Uterus (tissue), 4 donors: ENCODE measurements around the gene FPR1. TPM values are rescaled to one million over a fixed set of nuclear protein-coding genes. Genes with fewer than 3 reads are reported as not detected.

Experiments
- DNase-seq, 2 donors: peaks; one replicate each; pipeline ENCODE4 v3.0.0-alpha.2; 2019 to 2020
- H3K27ac ChIP-seq, 2 donors: fragments of 200-600 bp; sonication (generic); 1 replicate in 1 of 2; 2 replicates in 1 of 2; pipeline ENCODE4 v1.5.1; 2016 to 2018
- H3K27me3 ChIP-seq, 2 donors: fragments of 200-600 bp; sonication (generic); one replicate each; pipeline ENCODE4 v1.5.1; 2018 to 2019; ENCODE audit warnings: control low read depth in 1 of 2
- H3K36me3 ChIP-seq, 2 donors: fragments of 200-600 bp; sonication (generic); one replicate each; pipeline ENCODE4 v1.5.1; 2019; ENCODE audit warnings: control low read depth in 1 of 2
- H3K4me1 ChIP-seq, 2 donors: fragments of 200-600 bp; sonication (generic); one replicate each; pipeline ENCODE4 v1.5.1; 2018 to 2019; ENCODE audit warnings: control low read depth in 1 of 2
- H3K4me3 ChIP-seq, 2 donors: fragments of 200-600 bp; sonication (generic); 1 replicate in 1 of 2; 2 replicates in 1 of 2; pipeline ENCODE4 v1.5.1; 2018 to 2019; ENCODE audit warnings: mild to moderate bottlenecking in 1 of 2
- H3K9me3 ChIP-seq, 2 donors: fragments of 200-600 bp; sonication (generic); one replicate each; pipeline ENCODE4 v1.5.1; 2019; ENCODE audit warnings: control low read depth in 1 of 2
- POLR2A ChIP-seq, 2 donors: fragments of 450-650 bp; IDR thresholded peaks; one replicate each; pipeline ENCODE4 v1.6.1; 2016; ENCODE audit warnings: antibody characterized with exemption in 2 of 2, mild to moderate bottlenecking in 1 of 2, moderate library complexity in 1 of 2
- intact Hi-C: fragments of 100-400 bp; cut with DNase I; formaldehyde crosslinking; loops from one replicate; pipeline ENCODE4 v1.15.1; 2023; ENCODE audit warnings: low total_unique reads
- total RNA-seq, 4 donors: library from RNA; depleted of rRNA in 3 of 4; stranded (reverse); fragments of >200 nt in 3 of 4; gene quantifications; one replicate each; pipeline versions ENCODE4 v1.1.0 to v1.2.4, GENCODE V29; 2014 to 2023
- TF ChIP-seq, protein P1 (sequence below), 4 experiments: fragments of 200-600 bp in 2 of 4; fragments of 450-650 bp in 2 of 4; sonication (generic) in 2 of 4; IDR thresholded peaks; one replicate each; pipeline ENCODE4 v1.5.1; 2016 to 2019; ENCODE audit warnings: antibody characterized with exemption in 4 of 4, mild to moderate bottlenecking in 2 of 4, moderate library complexity in 1 of 4
- donor health status: DM: yes; HTN: yes; CAD: no.

Gene FPR1
- total RNA-seq, 4 donors from 2014 or later, result 0.51 to 58.2 (median 2.1) TPM

DNA sequence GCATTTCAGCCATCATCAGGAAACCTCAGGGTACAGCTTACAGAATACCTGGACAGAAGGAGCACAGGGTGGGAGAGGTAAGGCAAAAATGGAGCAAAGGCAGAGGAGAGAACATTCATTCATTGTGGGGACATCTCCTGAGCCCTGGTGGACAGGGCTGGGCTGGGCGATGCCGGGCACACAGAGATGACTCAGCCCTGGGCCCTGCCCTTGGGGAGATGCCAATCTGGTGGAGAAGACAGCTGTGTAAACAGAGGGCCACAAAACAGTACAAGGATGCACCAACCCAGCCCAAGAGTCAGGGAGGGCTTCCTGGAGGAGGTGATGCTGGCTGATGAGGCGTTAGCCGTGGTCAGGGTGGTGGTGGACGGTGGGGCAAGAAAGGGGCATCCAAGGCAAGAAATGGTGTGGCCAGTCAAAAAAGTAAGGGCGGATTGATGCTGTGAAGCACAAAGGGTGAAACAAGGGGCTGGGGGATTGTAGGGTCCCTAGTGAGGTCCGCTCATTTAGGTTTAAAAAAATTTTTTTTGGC lies 24.3 kb downstream of the FPR1 start:
- DNase-seq, result no peak
- Histone ChIP-seq H3K9me3 (no peaks in the 10 kb centered on the region), H3K36me3 (no peaks in the 10 kb centered on the region), H3K27ac (no peak overlapping the region), H3K4me1 (no peaks in the 10 kb centered on the region), H3K4me3 (no peak overlapping the region), H3K27me3 (peaks cover 3% of the 10 kb centered on the region in 2 donors)
- intact Hi-C loops, result no loop called here
- TF ChIP-seq POLR2A (IDR thresholded peaks at IDR 0.05), result no peak
- TF ChIP-seq, protein P1, sequence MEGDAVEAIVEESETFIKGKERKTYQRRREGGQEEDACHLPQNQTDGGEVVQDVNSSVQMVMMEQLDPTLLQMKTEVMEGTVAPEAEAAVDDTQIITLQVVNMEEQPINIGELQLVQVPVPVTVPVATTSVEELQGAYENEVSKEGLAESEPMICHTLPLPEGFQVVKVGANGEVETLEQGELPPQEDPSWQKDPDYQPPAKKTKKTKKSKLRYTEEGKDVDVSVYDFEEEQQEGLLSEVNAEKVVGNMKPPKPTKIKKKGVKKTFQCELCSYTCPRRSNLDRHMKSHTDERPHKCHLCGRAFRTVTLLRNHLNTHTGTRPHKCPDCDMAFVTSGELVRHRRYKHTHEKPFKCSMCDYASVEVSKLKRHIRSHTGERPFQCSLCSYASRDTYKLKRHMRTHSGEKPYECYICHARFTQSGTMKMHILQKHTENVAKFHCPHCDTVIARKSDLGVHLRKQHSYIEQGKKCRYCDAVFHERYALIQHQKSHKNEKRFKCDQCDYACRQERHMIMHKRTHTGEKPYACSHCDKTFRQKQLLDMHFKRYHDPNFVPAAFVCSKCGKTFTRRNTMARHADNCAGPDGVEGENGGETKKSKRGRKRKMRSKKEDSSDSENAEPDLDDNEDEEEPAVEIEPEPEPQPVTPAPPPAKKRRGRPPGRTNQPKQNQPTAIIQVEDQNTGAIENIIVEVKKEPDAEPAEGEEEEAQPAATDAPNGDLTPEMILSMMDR (IDR thresholded peaks at IDR 0.05), result no peak

- intact Hi-C loops, result no loop called here
- no peaks in the 10 kb centered on the region for H3K4me1 ChIP-seq
- TF ChIP-seq, protein P1 (IDR thresholded peaks at IDR 0.05), result no peak
- TF ChIP-seq POLR2A (IDR thresholded peaks at IDR 0.05), result no peak
- no peaks in the 10 kb centered on the region for H3K36me3 ChIP-seq
- H3K27ac ChIP-seq, result no peak overlapping the region
- peak in 1 of 2 donors; percentile 50 for DNase-seq
- H3K4me3 ChIP-seq, result no peak overlapping the region
- no peaks in the 10 kb centered on the region for H3K9me3 ChIP-seq
- H3K27me3 ChIP-seq, result peaks cover 3 to 13% of the 10 kb centered on the region in 2 donors
Measured at GRCh38 chr19:51726049-51726448, 25.6 kb downstream of the FPR1 start.

GRCh38 chr19:51724543-51724942 lies 27.1 kb downstream of the FPR1 start:
- Histone ChIP-seq H3K36me3 (no peaks in the 10 kb centered on the region), H3K27ac (no peak overlapping the region), H3K4me3 (no peak overlapping the region), H3K4me1 (peaks cover 0 to 2% of the 10 kb centered on the region in 2 donors), H3K9me3 (no peaks in the 10 kb centered on the region), H3K27me3 (peaks cover 4 to 16% of the 10 kb centered on the region in 2 donors)
- TF ChIP-seq, protein P1 (IDR thresholded peaks at IDR 0.05), result no peak
- no peak for TF ChIP-seq POLR2A (IDR thresholded peaks at IDR 0.05)
- no peak for DNase-seq
- intact Hi-C loops, result no loop called here

GRCh38 chr19:51722492-51722891 lies 29.2 kb downstream of the FPR1 start:
- no peaks in the 10 kb centered on the region for H3K9me3 ChIP-seq
- no peaks in the 10 kb centered on the region for H3K36me3 ChIP-seq
- peaks cover 8 to 20% of the 10 kb centered on the region in 2 donors for H3K27me3 ChIP-seq
- DNase-seq, result no peak
- intact Hi-C loops, result no loop called here
- no peak overlapping the region for H3K27ac ChIP-seq
- no peak overlapping the region for H3K4me3 ChIP-seq
- no peak for TF ChIP-seq POLR2A (IDR thresholded peaks at IDR 0.05)
- TF ChIP-seq, protein P1 (IDR thresholded peaks at IDR 0.05), result no peak
- peaks cover 0 to 6% of the 10 kb centered on the region in 2 donors for H3K4me1 ChIP-seq

DNA sequence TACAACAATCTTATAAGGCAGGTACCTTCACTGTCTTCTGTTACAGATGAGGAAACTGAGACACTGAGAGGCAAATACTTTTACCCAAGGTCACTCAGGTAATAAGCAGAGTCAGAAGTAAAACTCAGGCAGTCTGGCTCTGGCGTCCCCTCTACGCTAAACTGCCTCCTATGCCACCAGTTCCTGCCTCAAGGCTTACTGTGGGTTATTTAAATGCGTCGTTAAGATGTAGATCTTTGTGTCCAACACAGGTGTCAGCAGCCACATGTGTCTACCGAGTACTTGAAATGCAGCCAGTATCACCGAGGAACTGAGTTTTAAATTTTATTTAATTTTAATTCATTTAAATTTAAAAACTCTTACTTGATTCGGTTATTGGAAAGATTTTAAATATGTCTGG lies 29.8 kb downstream of the FPR1 start:
- H3K4me3 ChIP-seq, result no peak overlapping the region
- H3K36me3 ChIP-seq, result no peaks in the 10 kb centered on the region
- peaks cover 6 to 20% of the 10 kb centered on the region in 2 donors for H3K27me3 ChIP-seq
- H3K27ac ChIP-seq, result no peak overlapping the region
- no peak for DNase-seq
- no peaks in the 10 kb centered on the region for H3K9me3 ChIP-seq
- H3K4me1 ChIP-seq, result peaks cover 0 to 6% of the 10 kb centered on the region in 2 donors
- TF ChIP-seq, protein P1 (IDR thresholded peaks at IDR 0.05), result no peak
- no peak for TF ChIP-seq POLR2A (IDR thresholded peaks at IDR 0.05)
- intact Hi-C loops, result no loop called here
